ENCODE results near the gene NDUFA6. TPM values are rescaled to one million over a fixed set of nuclear protein-coding genes. Genes with fewer than 3 reads are reported as not detected.
"Not testable (repeated sequence)": the region's sequence is repeated elsewhere in the genome, so short reads cannot be mapped to it uniquely, and the experiment has no call there.

NDUFA6 gene
- total and polyA plus RNA-seq, 10 of the 15 experiments (the other 5 are each of a cell fraction or from before 2014, with no cell fraction given), result 85.9 to 511 (median 128) TPM

GRCh38 chr22:42090596-42091454, at the start of gene NDUFA6 (continued):
- TF ChIP-seq, protein P1, sequence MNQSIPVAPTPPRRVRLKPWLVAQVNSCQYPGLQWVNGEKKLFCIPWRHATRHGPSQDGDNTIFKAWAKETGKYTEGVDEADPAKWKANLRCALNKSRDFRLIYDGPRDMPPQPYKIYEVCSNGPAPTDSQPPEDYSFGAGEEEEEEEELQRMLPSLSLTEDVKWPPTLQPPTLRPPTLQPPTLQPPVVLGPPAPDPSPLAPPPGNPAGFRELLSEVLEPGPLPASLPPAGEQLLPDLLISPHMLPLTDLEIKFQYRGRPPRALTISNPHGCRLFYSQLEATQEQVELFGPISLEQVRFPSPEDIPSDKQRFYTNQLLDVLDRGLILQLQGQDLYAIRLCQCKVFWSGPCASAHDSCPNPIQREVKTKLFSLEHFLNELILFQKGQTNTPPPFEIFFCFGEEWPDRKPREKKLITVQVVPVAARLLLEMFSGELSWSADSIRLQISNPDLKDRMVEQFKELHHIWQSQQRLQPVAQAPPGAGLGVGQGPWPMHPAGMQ (IDR thresholded peaks at IDR 0.05; ENCODE audit: borderline replicate concordance), result no peak
- TF ChIP-seq BHLHE40 (IDR thresholded peaks at IDR 0.05; ENCODE audit: borderline replicate concordance in 1 of 2, low read depth in 2 of 2, low read length in 1 of 2) (peak; percentile 92 to 96), PAX8 (IDR thresholded peaks at IDR 0.05) (no peak), SREBF1 (IDR thresholded peaks at IDR 0.05; ENCODE audit: low read length) (no peak), LARP7 (IDR thresholded peaks at IDR 0.05) (peak; percentile 19; the same call in 1 of the 2 replicates), NFYA (IDR thresholded peaks at IDR 0.05; ENCODE audit: borderline replicate concordance, low read depth, low read length) (no peak), ZNF24 (IDR thresholded peaks at IDR 0.05) (peak; percentile 21; the same call in 1 of the 2 replicates), KAT2A (conservative IDR thresholded peaks at IDR 0.05; ENCODE audit: control insufficient read depth, low read depth, low read length) (no peak), TCF3 (IDR thresholded peaks at IDR 0.05; ENCODE audit: borderline replicate concordance, insufficient read depth, low read depth, low read length) (peak; percentile 93), CHD1 (IDR thresholded peaks at IDR 0.05; ENCODE audit: low read depth, low read length) (peak; percentile 76; the same call in 1 of the 2 replicates), IKZF2 (IDR thresholded peaks at IDR 0.05) (peak in 1 of 2 experiments; percentile 61; a peak in 2 of 4 replicates)
- TF ChIP-seq, protein P2, sequence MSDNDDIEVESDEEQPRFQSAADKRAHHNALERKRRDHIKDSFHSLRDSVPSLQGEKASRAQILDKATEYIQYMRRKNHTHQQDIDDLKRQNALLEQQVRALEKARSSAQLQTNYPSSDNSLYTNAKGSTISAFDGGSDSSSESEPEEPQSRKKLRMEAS (IDR thresholded peaks at IDR 0.05; ENCODE audit: low read depth, low read length), result peak; percentile 79

DNA sequence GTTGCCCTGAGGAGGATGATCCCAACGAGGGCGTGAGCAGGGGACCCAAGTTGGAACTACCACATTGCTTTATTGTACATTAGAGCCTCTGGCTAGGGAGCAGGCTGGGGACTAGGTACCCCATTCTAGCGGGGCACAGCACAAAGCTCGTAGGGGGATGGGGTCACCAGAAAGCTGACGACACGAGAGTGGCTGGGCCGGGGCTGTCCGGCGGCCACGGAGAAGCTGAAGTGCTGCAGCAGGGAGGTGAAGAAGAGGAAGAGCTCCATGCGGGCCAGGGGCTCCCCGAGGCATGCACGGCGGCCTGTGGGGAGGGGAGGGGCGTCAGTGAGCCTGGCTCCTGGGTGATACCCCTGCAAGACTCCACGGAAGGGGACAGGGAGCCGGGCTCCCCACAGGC, 49.6 kb upstream of the NDUFA6 start:
- in situ Hi-C loops (cut with MboI); SMC1A ChIA-PET (ENCODE audit: uncharacterized antibody, unreplicated experiment); RAD21 ChIA-PET (ENCODE audit: unreplicated experiment); POLR2A ChIA-PET; H3K4me1 ChIP-seq (ENCODE audit: control insufficient read depth, insufficient read depth, low read length); DNase-seq (ENCODE audit: low read depth, low spot score); intact Hi-C loops (cut with micrococcal nuclease; ENCODE audit: unreplicated experiment); H3K9me3 ChIP-seq (replicated peaks; ENCODE audit: control insufficient read depth, insufficient read depth, low read length); ATAC-seq; CTCF ChIA-PET; H3K27ac ChIP-seq (ENCODE audit: control insufficient read depth, insufficient read depth); BruUV-seq (replicated peaks); H3K79me2 ChIP-seq (ENCODE audit: control insufficient read depth, insufficient read depth, low read length); H3K4me3 ChIP-seq; FAIRE-seq; H4K20me1 ChIP-seq (ENCODE audit: control insufficient read depth, insufficient read depth); H3K36me3 ChIP-seq (ENCODE audit: control insufficient read depth in 2 of 2, insufficient read depth in 2 of 2, low read length in 1 of 2); H3K4me2 ChIP-seq (ENCODE audit: control insufficient read depth, insufficient read depth); H2AFZ ChIP-seq (ENCODE audit: control insufficient read depth, low read depth, low read length); H3K27me3 ChIP-seq (replicated peaks in 1 of 2; ENCODE audit: control insufficient read depth in 2 of 2, insufficient read depth in 2 of 2, low read length in 1 of 2); H3K9ac ChIP-seq (ENCODE audit: control insufficient read depth, insufficient read depth, low read length): not testable (repeated sequence)
- WGBS (ENCODE audit: insufficient coverage, insufficient replicate concordance, low lambda C conversion rate, missing lambda C conversion rate), result 89% methylated on average over 11 of the region's 17 CpGs

DNA sequence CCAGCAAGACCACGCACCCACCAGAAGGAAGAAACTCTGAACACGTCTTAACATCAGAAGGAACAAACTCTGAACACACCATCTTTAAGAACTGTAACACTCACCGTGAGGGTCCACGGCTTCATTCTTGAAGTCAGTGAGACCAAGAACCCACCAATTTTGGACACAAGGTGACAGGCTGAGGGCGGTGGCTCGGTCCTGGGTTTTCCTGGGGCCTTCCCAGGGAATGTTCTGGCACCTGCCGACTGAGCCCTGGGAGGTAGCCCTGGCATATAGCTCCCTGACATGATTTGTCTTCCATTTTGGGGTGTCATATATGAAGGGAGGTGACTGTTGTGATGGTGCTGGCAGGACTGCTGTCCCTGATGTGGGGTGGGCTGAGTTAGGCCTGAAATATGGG, 48.9 kb upstream of the NDUFA6 start:
- ATAC-seq; CTCF ChIA-PET; H2AFZ ChIP-seq (ENCODE audit: control insufficient read depth, low read depth, low read length); H3K4me2 ChIP-seq (ENCODE audit: control insufficient read depth, insufficient read depth); H3K27me3 ChIP-seq (replicated peaks in 1 of 2; ENCODE audit: control insufficient read depth in 2 of 2, insufficient read depth in 2 of 2, low read length in 1 of 2); H3K9me3 ChIP-seq (replicated peaks; ENCODE audit: control insufficient read depth, insufficient read depth, low read length); H3K4me3 ChIP-seq; FAIRE-seq; H3K79me2 ChIP-seq (ENCODE audit: control insufficient read depth, insufficient read depth, low read length); H3K4me1 ChIP-seq (ENCODE audit: control insufficient read depth, insufficient read depth, low read length); H4K20me1 ChIP-seq (ENCODE audit: control insufficient read depth, insufficient read depth); RAD21 ChIA-PET (ENCODE audit: unreplicated experiment); BruUV-seq (replicated peaks); H3K36me3 ChIP-seq (ENCODE audit: control insufficient read depth in 2 of 2, insufficient read depth in 2 of 2, low read length in 1 of 2); H3K9ac ChIP-seq (ENCODE audit: control insufficient read depth, insufficient read depth, low read length); DNase-seq (ENCODE audit: low read depth, low spot score); in situ Hi-C loops (cut with MboI); intact Hi-C loops (cut with micrococcal nuclease; ENCODE audit: unreplicated experiment); H3K27ac ChIP-seq (ENCODE audit: control insufficient read depth, insufficient read depth): not testable (repeated sequence)
- 75% methylated on average over 7 of the region's 7 CpGs for WGBS (ENCODE audit: insufficient coverage, insufficient replicate concordance, low lambda C conversion rate, missing lambda C conversion rate)
- ChIA-PET SMC1A (ENCODE audit: uncharacterized antibody, unreplicated experiment) (interaction anchor here (1.3 kb wide), 1 partner anchor 110 kb away, joined by 3 read pairs; no protein-coding TSS in a partner anchor), POLR2A (interaction anchor here (0.6 kb wide), 1 partner anchor 287 kb away, joined by 5 read pairs; no protein-coding TSS in a partner anchor)

Data from GM12878 (cell line).